Measurements from ENCODE around the gene CSNK1A1L. TPM values are rescaled to one million over a fixed set of nuclear protein-coding genes. Genes with fewer than 3 reads are reported as not detected.
A peak's percentile ranks its signal among the peaks of the same experiment; 100 is the strongest.

The CSNK1A1L gene
- total and polyA plus RNA-seq, 2 of the 8 experiments (the other 6 are each of a cell fraction or from before 2014, with no cell fraction given), result not detected

GRCh38 chr13:37058910-37059847, 46.3 kb downstream of the CSNK1A1L start, which contains the start of gene SUPT20H:
Gene SUPT20H, minus strand, starts transcription at chr13:37059688. Its CDS starts 8,198 bp downstream, at chr13:37051490.
- peak within 1 kb of the TSS; percentile 80 for H3K27ac ChIP-seq (ENCODE audit: low read depth, low read length)
- ChIA-PET POLR2A (ENCODE audit: partially characterized antibody) (interaction anchor here (1.3 to 1.5 kb wide), 2 partner anchors 9 to 10 kb away, joined by 4 to 5 read pairs; no protein-coding TSS in a partner anchor), CTCF (ENCODE audit: partially characterized antibody) (no interaction called here)
- H2BK120ac ChIP-seq (replicated peaks; ENCODE audit: low read depth, low read length), result no peak within 1 kb of the TSS
- H3K9ac ChIP-seq (replicated peaks in 1 of 4; ENCODE audit: extremely low read depth in 1 of 4, low read depth in 3 of 4, low read length in 3 of 4), result peak within 1 kb of the TSS; percentile 84 to 94 (median 87)
- H2BK5ac ChIP-seq (ENCODE audit: low read depth, low read length), result peak within 1 kb of the TSS; percentile 71
- no peak within 1 kb of the TSS for H4K5ac ChIP-seq (ENCODE audit: insufficient read length, low read depth, low read length)
- DNase-seq (ENCODE audit: low read depth in 1 of 2, low spot score in 2 of 2), result peak; percentile 77 to 94
- H3K56ac ChIP-seq (replicated peaks; ENCODE audit: insufficient read length, low read depth, low read length), result no peak within 1 kb of the TSS
- peak within 1 kb of the TSS; percentile 80 to 85 (median 80) for H3K4me3 ChIP-seq (ENCODE audit: extremely low read depth in 1 of 4, insufficient read depth in 2 of 4, low read depth in 3 of 4, low read length in 4 of 4)
- FAIRE-seq, result no peak
- H2BK15ac ChIP-seq (ENCODE audit: low read length), result no peak within 1 kb of the TSS
- no peaks in the 10 kb centered on the region for H4K20me1 ChIP-seq (replicated peaks in 1 of 2; ENCODE audit: control insufficient read depth in 1 of 2, insufficient read depth in 2 of 2, low read length in 2 of 2)
- H3K23ac ChIP-seq (ENCODE audit: insufficient read length), result no peak within 1 kb of the TSS
- H2AFZ ChIP-seq (ENCODE audit: low read length), result peak within 1 kb of the TSS; percentile 84
- H4K8ac ChIP-seq (ENCODE audit: extremely low read depth, insufficient read depth, low read length), result peak within 1 kb of the TSS; percentile 64; the same call in 1 of the 2 replicates
- WGBS, 2 experiments (ENCODE audit: extremely low coverage in 1 of 2, insufficient coverage in 1 of 2, insufficient read length in 1 of 2, insufficient replicate concordance in 2 of 2, low coverage in 1 of 2, low lambda C conversion rate in 2 of 2, missing lambda C conversion rate in 1 of 2), result 1% methylated on average over 45 of the region's 75 CpGs; no CpG with 5 or more reads in 1 of the 2 experiments
- peak within 1 kb of the TSS; percentile 48 for H3K4ac ChIP-seq (replicated peaks; ENCODE audit: insufficient read length, low read depth, low read length)
- H3K9me3 ChIP-seq (ENCODE audit: insufficient read depth in 2 of 2, low read depth in 1 of 2, low read length in 1 of 2), result no peaks in the 10 kb centered on the region
- H2BK20ac ChIP-seq (ENCODE audit: low read length), result no peak within 1 kb of the TSS
- H4K91ac ChIP-seq (replicated peaks; ENCODE audit: insufficient read length, low read length), result no peak within 1 kb of the TSS
- no peaks in the 10 kb centered on the region for H3K27me3 ChIP-seq (replicated peaks in 1 of 4; ENCODE audit: control insufficient read depth in 3 of 4, extremely low read depth in 1 of 4, insufficient read depth in 3 of 4, low read length in 3 of 4)
- H2BK12ac ChIP-seq (ENCODE audit: low read depth, low read length), result no peak within 1 kb of the TSS
- no peak within 1 kb of the TSS for H3K14ac ChIP-seq (ENCODE audit: insufficient read length)
- H2AK5ac ChIP-seq (ENCODE audit: low read depth, low read length), result peak within 1 kb of the TSS; percentile 17; the same call in 1 of the 2 replicates
- H3K4me2 ChIP-seq (ENCODE audit: insufficient read depth in 1 of 2, low read depth in 2 of 2, low read length in 2 of 2), result peak within 1 kb of the TSS; percentile 66 to 73
- H3K4me1 ChIP-seq (replicated peaks in 1 of 4; ENCODE audit: control insufficient read depth in 3 of 4, insufficient read depth in 4 of 4, low read length in 3 of 4), result no peaks in the 10 kb centered on the region
- H3K36me3 ChIP-seq (ENCODE audit: control insufficient read depth in 2 of 4, insufficient read depth in 4 of 4, low read length in 3 of 4), result peaks cover 0 to 8% (median 3%) of the 10 kb centered on the region in 4 experiments; a peak in 4 of 8 replicates
- H3K79me2 ChIP-seq (ENCODE audit: control insufficient read depth in 1 of 2, insufficient read depth in 2 of 2, low read length in 2 of 2), result peaks cover 6 to 40% of the 10 kb centered on the region in 2 experiments
- H3K18ac ChIP-seq (ENCODE audit: extremely low read depth, low read length), result peak within 1 kb of the TSS; percentile 65; the same call in 1 of the 2 replicates
- H3K79me1 ChIP-seq (ENCODE audit: low read depth, low read length), result no peaks in the 10 kb centered on the region; the same call in 1 of the 2 replicates
- no peaks in the 10 kb centered on the region; the same call in 1 of the 2 replicates for H3K23me2 ChIP-seq (ENCODE audit: low read depth, low read length)
- TF ChIP-seq CHD1 (IDR thresholded peaks at IDR 0.05; ENCODE audit: low read depth, low read length), result no peak
- TF ChIP-seq CREB1 (IDR thresholded peaks at IDR 0.05), result peak; percentile 59
- peak; percentile 26; the same call in 1 of the 2 replicates for TF ChIP-seq TBP (IDR thresholded peaks at IDR 0.05; ENCODE audit: low read depth, low read length)
- TF ChIP-seq RBBP5 (IDR thresholded peaks at IDR 0.05; ENCODE audit: borderline replicate concordance, low read depth, low read length), result 0 out of 2 replicates have a peak, but pooled peaks have one; percentile 61
- no peak for TF ChIP-seq HDAC6 (IDR thresholded peaks at IDR 0.05; ENCODE audit: low read depth, low read length)
- TF ChIP-seq CEBPB (IDR thresholded peaks at IDR 0.05; ENCODE audit: low read depth, low read length), result no peak
- TF ChIP-seq E2F6 (IDR thresholded peaks at IDR 0.05), result peak; percentile 62
- TF ChIP-seq KDM5A (IDR thresholded peaks at IDR 0.05; ENCODE audit: low read length), result 0 out of 2 replicates have a peak, but pooled peaks have one; percentile 16
- no peak for TF ChIP-seq BRCA1 (IDR thresholded peaks at IDR 0.05; ENCODE audit: low read depth, low read length)
- peak in 1 of 2 experiments; percentile 83; a peak in 2 of 3 replicates for TF ChIP-seq POLR2A (IDR thresholded peaks at IDR 0.05; ENCODE audit: control extremely low read depth in 1 of 2, low read depth in 2 of 2, low read length in 2 of 2)
- no peak for TF ChIP-seq BCL11A (IDR thresholded peaks at IDR 0.05; ENCODE audit: low read depth in 2 of 2, low read length in 2 of 2)

Measured in H1 (cell line).